GM23338 (cell line): Measurements from ENCODE around the gene DDTL. TPM values are rescaled to one million over a fixed set of nuclear protein-coding genes. Genes with fewer than 3 reads are reported as not detected.

ENCODE experiments used
- ATAC-seq: fragments of 200-7000 bp; cut with Tn5 transposase; 3 replicates; pipeline ENCODE4 v1.9.1; 2020
- DNase-seq: peaks from one replicate; pipeline ENCODE4 v3.0.0-alpha.2; 2015; ENCODE audit warnings: low spot score
- H2AFZ ChIP-seq: fragments of 200-600 bp; sonication (generic); 2 replicates; pipeline ENCODE4 v1.8.0; 2016; ENCODE audit warnings: antibody characterized with exemption, mild to moderate bottlenecking, moderate library complexity
- H3F3A ChIP-seq: fragments of 200-600 bp; sonication (generic); replicated peaks from 2 replicates; pipeline ENCODE4 v1.8.0; 2017; ENCODE audit warnings: antibody characterized with exemption, mixed run types, low read depth
- H3K27ac ChIP-seq: fragments of 200-600 bp; sonication (generic); 2 replicates; pipeline ENCODE4 v1.6.1; 2016; ENCODE audit warnings: low read depth
- H3K27me3 ChIP-seq: fragments of 200-600 bp; sonication (generic); 2 replicates; pipeline ENCODE4 v1.8.0; 2016; ENCODE audit warnings: mild to moderate bottlenecking, mixed run types, moderate library complexity; ENCODE audit not compliant: insufficient read depth
- H3K36me3 ChIP-seq: fragments of 200-600 bp; sonication (generic); 2 replicates; pipeline ENCODE4 v1.8.0; 2016; ENCODE audit warnings: mild to moderate bottlenecking; ENCODE audit not compliant: insufficient read depth
- H3K4me1 ChIP-seq: fragments of 200-600 bp; sonication (generic); 2 replicates; pipeline ENCODE4 v1.8.0; 2016; ENCODE audit warnings: mild to moderate bottlenecking, moderate library complexity; ENCODE audit not compliant: insufficient read depth
- H3K4me2 ChIP-seq: fragments of 200-600 bp; sonication (generic); 2 replicates; pipeline ENCODE4 v1.7.1; 2017; ENCODE audit warnings: mixed run types
- H3K4me3 ChIP-seq: fragments of 200-600 bp; sonication (generic); 2 replicates; pipeline ENCODE4 v1.6.1; 2016; ENCODE audit warnings: mixed run types
- H3K79me2 ChIP-seq: fragments of 200-600 bp; sonication (generic); replicated peaks from 2 replicates; pipeline ENCODE4 v1.8.0; 2017; ENCODE audit warnings: mild to moderate bottlenecking; ENCODE audit not compliant: insufficient read depth
- H3K9me2 ChIP-seq: fragments of 200-600 bp; sonication (generic); 2 replicates; pipeline ENCODE4 v1.8.0; 2017; ENCODE audit not compliant: insufficient read depth
- H4K20me1 ChIP-seq: fragments of 200-600 bp; sonication (generic); replicated peaks from 2 replicates; pipeline ENCODE4 v1.8.0; 2017; ENCODE audit warnings: mild to moderate bottlenecking; ENCODE audit not compliant: insufficient read depth
- H3K27ac Mint-ChIP-seq: 2 replicates; pipeline ENCODE4 v1.8.0; 2020; ENCODE audit warnings: inconsistent platforms, mild to moderate bottlenecking, moderate library complexity, mixed read lengths
- H3K27me3 Mint-ChIP-seq: 3 replicates; pipeline ENCODE4 v1.8.0; 2022; ENCODE audit warnings: low read depth, mild to moderate bottlenecking, moderate library complexity, mixed read lengths, inconsistent platforms; ENCODE audit not compliant: insufficient read depth, poor library complexity
- H3K36me3 Mint-ChIP-seq: 3 replicates; pipeline ENCODE4 v1.8.0; 2021; ENCODE audit warnings: low read depth, mild to moderate bottlenecking, inconsistent platforms, moderate library complexity, mixed read lengths
- H3K4me1 Mint-ChIP-seq: 3 replicates; pipeline ENCODE4 v1.8.0; 2020; ENCODE audit warnings: mild to moderate bottlenecking, inconsistent platforms, mixed read lengths
- H3K4me3 Mint-ChIP-seq: 3 replicates; pipeline ENCODE4 v1.8.0; 2021; ENCODE audit warnings: moderate library complexity, mild to moderate bottlenecking, inconsistent platforms, mixed read lengths
- H3K9me3 Mint-ChIP-seq: 3 replicates; pipeline ENCODE4 v1.8.0; 2020; ENCODE audit warnings: moderate library complexity, mild to moderate bottlenecking, inconsistent platforms, mixed read lengths
- CREB1 ChIP-seq: fragments of 250-450 bp; sonication (Bioruptor Pico); IDR thresholded peaks from 2 replicates; pipeline ENCODE4 v1.5.0; 2020; ENCODE audit warnings: low read depth, mild to moderate bottlenecking, moderate library complexity
- CTCF ChIP-seq, 2 experiments: fragments of 200-600 bp in 1 of 2; sonication (generic) in 1 of 2; conservative IDR thresholded peaks; 2 replicates each; pipeline versions ENCODE4 v1.5.1 to v1.6.1; 2016 to 2017; ENCODE audit warnings: antibody characterized with exemption in 2 of 2, low read depth in 2 of 2, mild to moderate bottlenecking in 2 of 2, moderate library complexity in 1 of 2
- EZH2 ChIP-seq: fragments of 200-600 bp; sonication (generic); IDR thresholded peaks from one replicate; pipeline ENCODE4 v1.8.0; 2017; ENCODE audit warnings: antibody characterized with exemption, mild to moderate bottlenecking, low read depth; ENCODE audit not compliant: unreplicated experiment
- EZH2phosphoT487 ChIP-seq: fragments of 200-600 bp; sonication (generic); IDR thresholded peaks from one replicate; pipeline ENCODE4 v1.8.1; 2018; ENCODE audit warnings: antibody characterized with exemption; ENCODE audit not compliant: unreplicated experiment
- JUNB ChIP-seq: IDR thresholded peaks from one replicate; pipeline ENCODE4 v1.6.1; 2016; ENCODE audit warnings: antibody characterized with exemption; ENCODE audit not compliant: unreplicated experiment
- POLR2AphosphoS5 ChIP-seq: IDR thresholded peaks from 2 replicates; pipeline ENCODE4 v1.6.1; 2016; ENCODE audit warnings: antibody characterized with exemption, low read depth
- STAT1 ChIP-seq: IDR thresholded peaks from one replicate; pipeline ENCODE4 v1.6.1; 2016; ENCODE audit warnings: antibody characterized with exemption; ENCODE audit not compliant: unreplicated experiment
- ZNF331 ChIP-seq: fragments of 250-450 bp; sonication (Bioruptor Pico); IDR thresholded peaks from 2 replicates; pipeline ENCODE4 v1.5.0; 2020; ENCODE audit warnings: low read depth, mild to moderate bottlenecking, moderate library complexity
- ZNF462 ChIP-seq: fragments of 250-450 bp; sonication (Bioruptor Pico); IDR thresholded peaks from 2 replicates; pipeline ENCODE4 v1.5.0; 2020; ENCODE audit warnings: mild to moderate bottlenecking, moderate library complexity
- polyA plus RNA-seq: library from polyadenylated mRNA; unstranded; fragments of >200 nt; fragmentation: Nextera tagmentation; extraction: Ambion mirVana; gene quantifications from 2 replicates; pipeline ENCODE4 v1.2.1, GENCODE V29; 2016
- total RNA-seq: library from RNA; depleted of rRNA; stranded (reverse); fragments of >200 nt; shearing (Covaris generic); gene quantifications from 2 replicates; pipeline ENCODE4 v1.2.3, GENCODE V29; 2014

DDTL gene
- total and polyA plus RNA-seq, 2 experiments from 2014 or later: 2.1 to 3.7 TPM

GRCh38 chr22:24011735-24012068, 45.0 kb downstream of the DDTL start (continued):
- TF ChIP-seq CTCF (conservative IDR thresholded peaks at IDR 0.05; ENCODE audit: low read depth in 2 of 2) (no peak), ZNF462 (CRISPR knock-in tag) (no peak), CREB1 (CRISPR knock-in tag) (no peak), JUNB (no peak)

- Mint-ChIP-seq H3K9me3 (no peaks in the 10 kb centered on the region), H3K27me3 (no peaks in the 10 kb centered on the region), H3K36me3 (peaks cover 8% of the 10 kb centered on the region; the same call in 2 of the 3 replicates), H3K4me3 (no peak overlapping the region), H3K4me1 (peaks cover 4% of the 10 kb centered on the region; the same call in 2 of the 3 replicates), H3K27ac (no peak overlapping the region)
- no peaks in the 10 kb centered on the region for H4K20me1 ChIP-seq
- H3F3A ChIP-seq: 0 out of 2 replicates have a peak, but pooled peaks cover 3% of the 10 kb centered on the region
- H3K4me1 ChIP-seq: 0 out of 2 replicates have a peak, but pooled peaks cover 5% of the 10 kb centered on the region
- H3K4me3 ChIP-seq: no peak overlapping the region
- H3K4me2 ChIP-seq: no peak overlapping the region
- no peaks in the 10 kb centered on the region for H3K9me2 ChIP-seq
- ATAC-seq: no peak
- no peak overlapping the region for H3K27ac ChIP-seq
- H3K36me3 ChIP-seq: no peaks in the 10 kb centered on the region; the same call in 1 of the 2 replicates
- H3K79me2 ChIP-seq: peaks cover 78% of the 10 kb centered on the region
- H2AFZ ChIP-seq: no peak overlapping the region
- H3K27me3 ChIP-seq: no peaks in the 10 kb centered on the region
- DNase-seq: no peak
- TF ChIP-seq EZH2phosphoT487: no peak
- TF ChIP-seq ZNF331 (CRISPR knock-in tag): no peak
- TF ChIP-seq EZH2: no peak
- no peak for TF ChIP-seq POLR2AphosphoS5
- TF ChIP-seq STAT1: no peak
- no peak for TF ChIP-seq JUNB
Measured at GRCh38 chr22:24016156-24016555, 49.5 kb downstream of the DDTL start.
